T-helper 2 cell treated with Interferon-gamma antibody and Interleukin-4, amounts not matched to agents 100 ng/mL and 5 ng/mL, for 36 hours (primary cell): ENCODE data around the gene ADAMTSL3. TPM values are rescaled to one million over a fixed set of nuclear protein-coding genes. Genes with fewer than 3 reads are reported as not detected.

Experiments used
- intact Hi-C: fragments of 100-400 bp; cut with micrococcal nuclease; formaldehyde crosslinking; loops from one replicate; pipeline ENCODE4 v1.15.1; 2023
- total RNA-seq: library from RNA; stranded (reverse); gene quantifications from 2 replicates; pipeline ENCODE4 v1.2.3, GENCODE V29; 2022

The ADAMTSL3 gene
- total RNA-seq, result 0.07 TPM in 1 of 2 replicates, not detected in the other

DNA sequence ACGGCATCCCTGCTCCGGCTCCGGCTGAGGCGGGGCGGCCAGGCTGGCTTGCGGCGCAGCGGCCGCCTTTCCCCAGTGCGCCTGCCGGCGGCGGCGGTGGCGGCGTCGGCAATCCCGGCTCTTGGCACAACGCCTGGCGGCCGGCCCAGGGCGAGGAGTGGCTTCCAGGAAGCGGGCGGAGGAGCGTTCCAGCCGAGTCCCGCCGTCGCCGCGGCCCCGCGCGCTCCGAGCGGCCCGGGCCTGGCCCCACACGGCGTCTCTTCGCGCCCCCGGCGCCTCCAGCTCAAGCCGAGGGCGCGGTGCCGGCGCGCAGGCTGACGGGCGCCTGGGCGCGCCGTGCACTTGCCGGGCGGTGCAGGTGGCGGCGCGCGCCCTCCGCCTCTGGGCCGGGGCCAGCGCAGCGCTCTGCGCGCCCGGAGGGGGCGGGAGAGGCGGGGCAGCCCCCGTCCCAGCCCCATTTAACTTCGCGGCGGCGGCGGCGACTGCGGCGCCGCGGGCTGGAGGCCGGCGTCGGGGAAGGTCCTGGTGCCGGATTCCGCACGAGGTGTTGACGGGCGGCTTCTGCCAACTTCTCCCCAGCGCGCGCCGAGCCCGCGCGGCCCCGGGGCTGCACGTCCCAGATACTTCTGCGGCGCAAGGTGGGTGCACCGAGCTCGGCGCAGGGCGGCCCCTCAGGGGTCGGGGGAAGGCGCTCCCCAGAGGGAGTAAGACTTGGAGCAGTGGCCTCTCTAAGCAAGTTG is at the start of gene ADAMTSL3:
ADAMTSL3 (plus strand) TSS at position 485 of the 740 bp plus-strand sequence. CDS start 1,639 bp downstream, outside the sequence.
- intact Hi-C loops, result no loop called here

DNA sequence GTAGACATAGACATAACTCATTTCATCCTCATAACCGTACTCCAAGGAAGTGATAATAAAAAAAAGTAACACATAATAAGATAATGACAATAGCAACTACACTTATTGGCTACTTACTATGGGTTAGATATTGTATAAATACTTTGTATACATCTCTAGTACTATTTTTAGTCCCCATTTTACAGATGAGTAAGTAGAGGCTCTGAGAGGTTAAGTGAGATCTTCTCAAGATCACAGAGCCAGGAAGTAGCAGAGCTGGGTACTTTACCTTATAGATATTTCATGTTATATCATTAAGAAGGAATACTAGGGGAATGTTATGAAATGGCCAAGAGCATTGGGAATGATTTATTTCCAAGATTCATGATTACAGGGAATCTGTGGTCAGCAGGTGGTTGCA is 49.4 kb upstream of the ADAMTSL3 start:
- intact Hi-C loops, result no loop called here

- intact Hi-C loops, result no loop called here
These were observed 48.6 kb upstream of the ADAMTSL3 start for GRCh38 chr15:83605111-83605945.

DNA sequence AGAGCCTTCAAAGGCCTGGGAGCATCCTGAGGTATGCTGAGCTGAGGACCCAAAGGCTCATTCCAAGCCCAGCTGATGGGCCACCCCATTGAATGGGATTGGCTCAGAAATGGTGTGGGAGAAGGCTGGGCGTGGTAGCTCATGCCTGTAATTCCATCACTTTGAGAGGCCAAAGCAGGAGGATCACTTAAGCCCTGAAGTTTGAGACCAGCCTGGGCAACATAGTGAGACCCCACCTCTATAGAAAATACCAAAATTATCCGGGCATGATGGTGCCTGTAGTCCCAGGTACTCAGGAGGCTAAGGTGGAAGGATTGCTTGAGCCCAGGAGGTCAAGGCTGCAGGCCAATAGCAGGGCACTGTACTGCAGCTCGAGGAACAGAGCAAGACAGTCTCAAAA is 43.8 kb upstream of the ADAMTSL3 start:
- intact Hi-C loops, result no loop called here

- intact Hi-C loops, result no loop called here
These were observed 42.8 kb upstream of the ADAMTSL3 start for GRCh38 chr15:83610901-83611685.

DNA sequence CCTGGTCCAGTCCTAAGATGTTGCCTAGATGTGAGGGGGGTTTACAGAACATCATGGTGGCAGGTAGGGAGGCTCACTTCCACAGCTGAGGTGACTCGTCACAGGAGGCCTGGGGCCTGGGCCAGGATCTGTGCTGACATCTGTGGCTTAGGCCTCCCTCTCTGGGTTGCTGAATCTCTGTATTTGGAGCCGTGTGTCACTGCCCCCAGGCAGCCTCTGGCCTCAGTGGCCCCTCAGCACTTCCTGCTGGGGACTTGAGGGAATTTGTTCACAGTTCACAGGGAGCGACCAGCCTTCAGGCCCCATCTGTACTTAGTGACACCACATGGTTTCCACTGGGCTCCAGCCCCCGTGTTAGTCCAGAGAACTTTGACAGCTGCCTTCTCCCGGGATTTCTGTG is 41.7 kb upstream of the ADAMTSL3 start:
- intact Hi-C loops, result no loop called here

GRCh38 chr15:83612898-83613635 is 40.9 kb upstream of the ADAMTSL3 start:
- intact Hi-C loops, result no loop called here

GRCh38 chr15:83613714-83614113 is 40.2 kb upstream of the ADAMTSL3 start:
- intact Hi-C loops, result no loop called here

GRCh38 chr15:83616840-83617239 is 37.1 kb upstream of the ADAMTSL3 start:
- intact Hi-C loops, result no loop called here

- intact Hi-C loops, result no loop called here
These were observed 27.6 kb upstream of the ADAMTSL3 start for GRCh38 chr15:83626171-83626802.

- intact Hi-C loops, result no loop called here
These were observed 22.4 kb upstream of the ADAMTSL3 start for GRCh38 chr15:83631534-83631933.

DNA sequence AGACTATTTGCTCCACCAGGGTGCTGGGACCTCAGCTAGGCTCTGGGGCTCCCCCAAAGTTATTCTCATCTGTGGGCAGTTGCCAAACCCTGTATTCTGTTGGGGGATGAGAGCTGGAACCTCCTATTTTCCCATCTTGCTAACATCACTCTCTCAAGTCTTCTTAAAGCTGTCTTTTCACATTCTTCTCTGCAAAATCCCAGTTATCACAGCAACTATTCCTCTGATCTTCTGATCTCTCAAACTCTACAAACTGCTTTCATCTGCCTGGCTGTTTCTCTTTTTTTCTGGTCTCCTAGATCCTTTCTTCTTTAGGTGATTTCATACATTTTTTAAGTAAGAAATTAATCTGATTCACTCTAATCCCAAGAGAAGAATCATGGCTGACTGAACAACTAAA is 10.7 kb upstream of the ADAMTSL3 start:
- intact Hi-C loops, result no loop called here

GRCh38 chr15:83644439-83644838 is 9.5 kb upstream of the ADAMTSL3 start:
- intact Hi-C loops, result no loop called here

GRCh38 chr15:83650831-83651230 is 3.1 kb upstream of the ADAMTSL3 start:
- intact Hi-C loops, result no loop called here

GRCh38 chr15:83651541-83651940 is 2.4 kb upstream of the ADAMTSL3 start:
- intact Hi-C loops, result no loop called here

DNA sequence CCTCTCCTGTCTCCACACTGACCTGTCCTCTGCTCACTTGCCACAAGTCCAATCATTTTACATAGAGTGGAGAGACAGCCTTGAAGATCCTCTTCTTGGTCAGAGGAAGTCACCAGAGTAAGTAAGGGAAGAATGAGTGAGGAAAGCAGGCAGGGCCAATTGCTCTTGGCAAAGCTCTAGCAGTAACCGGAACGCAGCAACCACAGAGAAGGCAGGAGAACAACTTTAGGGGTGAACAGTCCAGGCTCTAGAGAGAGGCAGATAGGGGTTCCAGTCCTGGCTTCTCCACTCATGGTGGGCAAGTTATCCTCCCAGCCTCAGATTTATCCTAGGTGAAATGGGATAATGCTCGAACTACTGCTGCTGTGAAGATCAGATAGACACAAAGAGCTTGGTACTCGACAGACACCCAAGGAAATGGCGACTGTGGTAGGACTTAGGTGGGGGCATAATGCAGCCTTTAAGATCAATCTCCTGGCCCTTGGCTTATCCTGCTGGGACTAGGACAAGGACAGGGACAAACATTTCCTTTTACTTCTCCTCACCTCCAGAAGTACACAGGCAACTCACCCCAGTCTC is 1.2 kb upstream of the ADAMTSL3 start:
- intact Hi-C loops, result no loop called here

DNA sequence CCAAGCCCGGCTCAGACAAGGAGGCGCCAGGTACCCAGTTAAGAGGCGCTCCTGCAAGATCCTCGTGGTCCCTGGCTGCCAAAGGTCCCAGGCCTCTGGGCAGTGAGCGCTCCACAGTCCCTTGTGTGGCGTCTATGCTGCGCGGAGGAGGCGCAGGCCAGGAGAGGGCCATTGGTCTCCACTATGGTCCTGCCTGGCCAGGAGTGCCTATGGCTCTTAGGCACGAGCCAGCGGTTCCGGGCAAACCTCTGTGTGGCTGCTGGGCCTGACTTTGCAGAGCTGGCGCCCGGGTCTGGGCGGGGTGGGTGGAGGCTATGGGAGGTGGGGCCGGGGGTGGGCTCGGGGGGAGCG is 660 bp upstream of the ADAMTSL3 start:
- intact Hi-C loops, result no loop called here

DNA sequence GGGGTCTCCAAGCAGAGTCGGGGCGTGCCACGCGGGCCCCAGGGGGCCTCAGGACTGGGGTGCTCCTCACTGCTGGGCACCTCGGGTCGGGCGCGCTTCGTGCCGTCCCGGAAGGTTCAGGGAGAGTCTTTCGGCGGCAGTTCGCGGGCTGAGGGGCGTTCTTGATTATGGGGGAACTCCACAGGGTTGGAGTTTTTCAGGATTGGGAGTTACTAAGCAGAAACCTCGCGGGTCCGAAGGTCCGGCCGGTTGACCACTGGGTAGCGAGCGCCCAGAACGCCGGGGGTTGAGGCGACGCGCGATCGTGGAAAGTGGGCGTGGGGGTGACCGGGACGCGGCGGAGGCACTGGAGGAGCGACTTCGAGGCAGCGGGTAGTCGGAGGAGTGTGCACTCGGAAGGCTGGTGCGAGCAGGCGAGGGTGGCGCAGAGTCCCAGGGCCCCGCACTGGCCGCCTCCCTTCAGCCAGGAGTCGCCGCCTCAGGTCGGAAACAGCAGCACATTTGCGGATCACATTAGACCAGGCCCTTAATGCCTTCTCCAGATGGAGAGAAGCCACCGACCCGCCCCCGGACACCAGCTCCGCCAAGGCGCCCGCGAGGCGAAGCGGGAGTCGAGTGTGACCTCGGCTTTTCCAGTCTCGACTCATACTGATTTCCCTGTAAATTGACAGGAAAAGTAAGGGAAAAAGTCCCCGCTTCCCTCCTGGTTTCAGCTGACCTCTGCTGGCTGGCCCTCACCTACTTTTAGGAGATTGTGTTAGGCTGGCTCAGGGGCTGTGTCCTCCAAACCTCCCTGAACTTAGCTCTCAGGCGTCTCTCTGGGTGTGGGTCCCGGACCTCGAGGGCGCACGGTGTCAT is 685 bp downstream of the ADAMTSL3 start:
- intact Hi-C loops, result no loop called here

- intact Hi-C loops, result no loop called here
These were observed 1.3 kb downstream of the ADAMTSL3 start for GRCh38 chr15:83655237-83655616.
